Measurements from ENCODE around the gene SLC29A4. TPM values are rescaled to one million over a fixed set of nuclear protein-coding genes. Genes with fewer than 3 reads are reported as not detected.

Gene SLC29A4
- total and polyA plus RNA-seq, 2 of the 13 experiments (the other 11 are each of a cell fraction or from before 2014, with no cell fraction given), result 29.7 to 31.7 TPM

DNA sequence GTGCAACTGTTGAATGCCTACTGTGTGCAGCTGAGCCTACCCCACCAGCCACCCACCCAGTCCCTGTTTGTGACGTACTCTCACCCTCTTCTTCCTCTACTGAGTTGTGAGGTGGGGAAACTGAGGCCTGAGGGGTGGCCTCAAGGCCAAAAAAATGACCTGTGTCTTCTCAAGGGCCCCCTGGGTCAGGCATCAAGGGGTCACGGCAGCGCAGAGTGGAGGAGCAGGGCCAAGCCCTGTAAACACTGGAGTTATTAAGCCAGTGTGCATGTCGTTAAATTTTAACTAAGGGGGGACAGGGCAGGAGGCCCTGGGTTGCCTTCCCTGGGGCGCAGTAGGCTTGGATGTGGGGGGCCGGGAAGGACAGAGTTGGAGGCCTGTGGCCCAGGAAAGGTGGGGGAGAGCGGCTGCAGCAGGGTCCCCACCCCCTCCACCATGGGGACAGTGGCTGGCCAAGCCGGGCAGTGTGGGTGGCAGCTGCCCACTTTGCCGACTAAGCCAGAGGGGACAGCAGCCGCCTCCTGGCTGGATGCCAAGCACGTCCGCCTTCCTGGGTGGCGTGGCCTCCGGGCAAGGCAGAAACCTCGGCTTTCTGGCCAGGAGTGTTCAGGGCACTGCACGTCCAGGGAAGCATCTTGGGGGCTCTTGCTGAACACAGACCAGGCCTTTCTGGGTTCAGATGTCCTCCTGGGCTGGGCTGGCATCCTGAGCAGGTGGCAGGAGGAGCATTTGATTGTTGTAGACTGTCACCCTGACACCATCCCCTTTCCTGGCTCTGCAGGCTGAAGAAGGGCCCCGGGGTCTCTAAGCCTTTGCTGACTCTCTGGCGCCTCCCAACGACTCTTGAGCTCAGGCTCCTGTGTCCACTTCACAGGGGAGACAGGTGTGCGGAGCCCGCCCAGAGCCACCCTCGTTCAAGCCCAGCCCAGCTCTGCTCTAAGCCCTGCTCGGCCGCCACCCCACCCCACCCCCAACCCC is 1.9 kb downstream of the SLC29A4 start (continued):
- TF ChIP-seq, protein P1, sequence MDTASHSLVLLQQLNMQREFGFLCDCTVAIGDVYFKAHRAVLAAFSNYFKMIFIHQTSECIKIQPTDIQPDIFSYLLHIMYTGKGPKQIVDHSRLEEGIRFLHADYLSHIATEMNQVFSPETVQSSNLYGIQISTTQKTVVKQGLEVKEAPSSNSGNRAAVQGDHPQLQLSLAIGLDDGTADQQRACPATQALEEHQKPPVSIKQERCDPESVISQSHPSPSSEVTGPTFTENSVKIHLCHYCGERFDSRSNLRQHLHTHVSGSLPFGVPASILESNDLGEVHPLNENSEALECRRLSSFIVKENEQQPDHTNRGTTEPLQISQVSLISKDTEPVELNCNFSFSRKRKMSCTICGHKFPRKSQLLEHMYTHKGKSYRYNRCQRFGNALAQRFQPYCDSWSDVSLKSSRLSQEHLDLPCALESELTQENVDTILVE (CRISPR knock-in tag; IDR thresholded peaks at IDR 0.05), result no peak; the same call in 1 of the 2 replicates
- TF ChIP-seq NFYB (CRISPR knock-in tag; IDR thresholded peaks at IDR 0.05) (no peak), RCOR2 (CRISPR knock-in tag; IDR thresholded peaks at IDR 0.05) (0 out of 2 replicates have a peak, but pooled peaks have one; percentile 24), HNF4A (CRISPR knock-in tag; IDR thresholded peaks at IDR 0.05) (peak; percentile 53), ZNF333 (CRISPR knock-in tag; IDR thresholded peaks at IDR 0.05; ENCODE audit: borderline replicate concordance) (peak; percentile 73; the same call in 1 of the 2 replicates), CHCHD3 (CRISPR knock-in tag; IDR thresholded peaks at IDR 0.05) (0 out of 2 replicates have a peak, but pooled peaks have one; percentile 40), ZSCAN22 (CRISPR knock-in tag; IDR thresholded peaks at IDR 0.05) (no peak), RELA (CRISPR knock-in tag; IDR thresholded peaks at IDR 0.05) (0 out of 2 replicates have a peak, but pooled peaks have one; percentile 16), BORCS8-MEF2B (CRISPR knock-in tag; IDR thresholded peaks at IDR 0.05) (peak; percentile 30; the same call in 1 of the 2 replicates), TCF7 (IDR thresholded peaks at IDR 0.05; ENCODE audit: low read depth) (peak; percentile 70), SOX6 (IDR thresholded peaks at IDR 0.05) (no peak), SOX6 (CRISPR knock-in tag; IDR thresholded peaks at IDR 0.05) (peak; percentile 77), NCOA1 (CRISPR knock-in tag; IDR thresholded peaks at IDR 0.05) (peak; percentile 89), ZNF7 (CRISPR knock-in tag; IDR thresholded peaks at IDR 0.05) (no peak), ZNF451 (CRISPR knock-in tag; IDR thresholded peaks at IDR 0.05) (no peak), MEF2D (CRISPR knock-in tag; IDR thresholded peaks at IDR 0.05) (peak; percentile 59; the same call in 1 of the 2 replicates), ZNF362 (CRISPR knock-in tag; IDR thresholded peaks at IDR 0.05; ENCODE audit: borderline replicate concordance) (peak; percentile 67; the same call in 1 of the 2 replicates), ZSCAN31 (CRISPR knock-in tag; IDR thresholded peaks at IDR 0.05; ENCODE audit: low read depth) (peak; percentile 62; the same call in 1 of the 2 replicates), AGO1 (IDR thresholded peaks at IDR 0.05; ENCODE audit: low read depth, low read length, poor library complexity, severe bottlenecking) (peak; percentile 48), ZNF350 (CRISPR knock-in tag; IDR thresholded peaks at IDR 0.05; ENCODE audit: borderline replicate concordance, low read depth) (peak; percentile 63), RAD51 (IDR thresholded peaks at IDR 0.05; ENCODE audit: borderline replicate concordance) (no peak)
- TF ChIP-seq, protein P2, sequence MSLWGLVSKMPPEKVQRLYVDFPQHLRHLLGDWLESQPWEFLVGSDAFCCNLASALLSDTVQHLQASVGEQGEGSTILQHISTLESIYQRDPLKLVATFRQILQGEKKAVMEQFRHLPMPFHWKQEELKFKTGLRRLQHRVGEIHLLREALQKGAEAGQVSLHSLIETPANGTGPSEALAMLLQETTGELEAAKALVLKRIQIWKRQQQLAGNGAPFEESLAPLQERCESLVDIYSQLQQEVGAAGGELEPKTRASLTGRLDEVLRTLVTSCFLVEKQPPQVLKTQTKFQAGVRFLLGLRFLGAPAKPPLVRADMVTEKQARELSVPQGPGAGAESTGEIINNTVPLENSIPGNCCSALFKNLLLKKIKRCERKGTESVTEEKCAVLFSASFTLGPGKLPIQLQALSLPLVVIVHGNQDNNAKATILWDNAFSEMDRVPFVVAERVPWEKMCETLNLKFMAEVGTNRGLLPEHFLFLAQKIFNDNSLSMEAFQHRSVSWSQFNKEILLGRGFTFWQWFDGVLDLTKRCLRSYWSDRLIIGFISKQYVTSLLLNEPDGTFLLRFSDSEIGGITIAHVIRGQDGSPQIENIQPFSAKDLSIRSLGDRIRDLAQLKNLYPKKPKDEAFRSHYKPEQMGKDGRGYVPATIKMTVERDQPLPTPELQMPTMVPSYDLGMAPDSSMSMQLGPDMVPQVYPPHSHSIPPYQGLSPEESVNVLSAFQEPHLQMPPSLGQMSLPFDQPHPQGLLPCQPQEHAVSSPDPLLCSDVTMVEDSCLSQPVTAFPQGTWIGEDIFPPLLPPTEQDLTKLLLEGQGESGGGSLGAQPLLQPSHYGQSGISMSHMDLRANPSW (CRISPR knock-in tag; IDR thresholded peaks at IDR 0.05; ENCODE audit: borderline replicate concordance), result 0 out of 2 replicates have a peak, but pooled peaks have one; percentile 41
- TF ChIP-seq, protein P3, sequence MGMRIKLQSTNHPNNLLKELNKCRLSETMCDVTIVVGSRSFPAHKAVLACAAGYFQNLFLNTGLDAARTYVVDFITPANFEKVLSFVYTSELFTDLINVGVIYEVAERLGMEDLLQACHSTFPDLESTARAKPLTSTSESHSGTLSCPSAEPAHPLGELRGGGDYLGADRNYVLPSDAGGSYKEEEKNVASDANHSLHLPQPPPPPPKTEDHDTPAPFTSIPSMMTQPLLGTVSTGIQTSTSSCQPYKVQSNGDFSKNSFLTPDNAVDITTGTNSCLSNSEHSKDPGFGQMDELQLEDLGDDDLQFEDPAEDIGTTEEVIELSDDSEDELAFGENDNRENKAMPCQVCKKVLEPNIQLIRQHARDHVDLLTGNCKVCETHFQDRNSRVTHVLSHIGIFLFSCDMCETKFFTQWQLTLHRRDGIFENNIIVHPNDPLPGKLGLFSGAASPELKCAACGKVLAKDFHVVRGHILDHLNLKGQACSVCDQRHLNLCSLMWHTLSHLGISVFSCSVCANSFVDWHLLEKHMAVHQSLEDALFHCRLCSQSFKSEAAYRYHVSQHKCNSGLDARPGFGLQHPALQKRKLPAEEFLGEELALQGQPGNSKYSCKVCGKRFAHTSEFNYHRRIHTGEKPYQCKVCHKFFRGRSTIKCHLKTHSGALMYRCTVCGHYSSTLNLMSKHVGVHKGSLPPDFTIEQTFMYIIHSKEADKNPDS (CRISPR knock-in tag; IDR thresholded peaks at IDR 0.05), result no peak
